Epithelial cell of alveolus of lung (primary cell): ENCODE results near the gene MTERF2. TPM values are rescaled to one million over a fixed set of nuclear protein-coding genes. Genes with fewer than 3 reads are reported as not detected.

Experiments used
- total RNA-seq: library from RNA; depleted of rRNA; stranded (reverse); fragments of >200 nt; gene quantifications from 2 replicates; pipeline ENCODE4 v1.2.1, GENCODE V29; 2015

The MTERF2 gene, protein sequence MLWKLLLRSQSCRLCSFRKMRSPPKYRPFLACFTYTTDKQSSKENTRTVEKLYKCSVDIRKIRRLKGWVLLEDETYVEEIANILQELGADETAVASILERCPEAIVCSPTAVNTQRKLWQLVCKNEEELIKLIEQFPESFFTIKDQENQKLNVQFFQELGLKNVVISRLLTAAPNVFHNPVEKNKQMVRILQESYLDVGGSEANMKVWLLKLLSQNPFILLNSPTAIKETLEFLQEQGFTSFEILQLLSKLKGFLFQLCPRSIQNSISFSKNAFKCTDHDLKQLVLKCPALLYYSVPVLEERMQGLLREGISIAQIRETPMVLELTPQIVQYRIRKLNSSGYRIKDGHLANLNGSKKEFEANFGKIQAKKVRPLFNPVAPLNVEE
- 3.2 and 7.8 TPM in 2 replicates for total RNA-seq

DNA sequence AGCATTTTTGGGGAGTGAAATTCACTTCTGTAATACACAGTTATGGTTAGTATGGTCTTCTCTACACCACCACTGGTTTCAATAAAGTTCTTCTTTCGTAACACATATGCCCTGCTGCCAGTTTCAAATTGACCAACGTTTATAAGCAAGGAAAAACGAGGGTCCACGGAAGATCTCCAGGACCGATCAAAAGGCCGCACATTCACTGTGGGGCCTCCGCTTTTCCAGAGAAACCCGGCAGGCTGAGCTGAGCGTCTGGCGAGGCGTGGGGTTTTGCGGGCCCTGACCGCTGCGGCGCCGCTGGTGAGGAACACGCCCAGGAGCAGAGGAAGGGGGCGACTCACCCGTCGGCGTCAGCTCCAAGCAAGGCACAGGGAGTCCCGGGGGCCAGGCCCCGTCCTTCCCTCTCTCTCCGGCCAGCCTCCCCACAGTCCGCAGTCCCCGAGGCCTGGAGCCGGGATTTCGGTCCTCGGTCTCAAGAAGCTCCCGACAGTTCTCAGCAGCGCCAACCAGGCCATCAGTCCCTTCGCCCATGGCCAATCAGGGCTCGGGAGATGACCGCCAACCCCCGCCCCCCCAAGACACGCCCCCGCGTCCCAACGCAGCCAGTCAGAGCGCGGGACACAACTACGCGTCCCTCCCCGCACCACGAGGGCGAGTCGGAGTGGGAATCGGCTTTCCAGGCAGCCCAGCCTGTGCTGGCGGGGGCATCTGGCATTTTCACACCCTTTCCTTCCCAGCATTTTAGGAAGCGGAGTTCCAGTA, at the start of gene MTERF2:
Gene MTERF2, minus strand, starts transcription at position 522 of the 765 bp plus-strand sequence. CDS start 8,432 bp downstream, outside the sequence.

GRCh38 chr12:106955377-106956047, 31.4 kb downstream of the MTERF2 start, which contains the start of gene TMEM263:
TSS of gene TMEM263 (plus strand) at chr12:106955907. CDS start at chr12:106967117, 11,210 bp downstream.

Other genes starting within 250 kb of the MTERF2 start
- 6.7 and 20.4 TPM in 2 replicates for gene RIC8B, start 212.5 kb downstream of the MTERF2 start, total RNA-seq
- 62.4 and 98.0 TPM in 2 replicates for gene TMEM263, start 31.2 kb downstream of the MTERF2 start, total RNA-seq
- gene CRY1, start 106.4 kb upstream of the MTERF2 start, total RNA-seq: 12.3 and 13.7 TPM in 2 replicates